GM19372 (cell line): ENCODE results near the gene APBA2.
A peak's percentile ranks its signal among the peaks of the same experiment; 100 is the strongest.
"Not testable (repeated sequence)": the region's sequence is repeated elsewhere in the genome, so short reads cannot be mapped to it uniquely, and the experiment has no call there.

ENCODE experiments used
- ATAC-seq: cut with Tn5 transposase; IDR thresholded peaks from one replicate; pipeline ENCODE4 v1.9.1; 2021; ENCODE audit warnings: mild to moderate bottlenecking, low read depth, moderate library complexity; ENCODE audit not compliant: unreplicated experiment

Gene APBA2

DNA sequence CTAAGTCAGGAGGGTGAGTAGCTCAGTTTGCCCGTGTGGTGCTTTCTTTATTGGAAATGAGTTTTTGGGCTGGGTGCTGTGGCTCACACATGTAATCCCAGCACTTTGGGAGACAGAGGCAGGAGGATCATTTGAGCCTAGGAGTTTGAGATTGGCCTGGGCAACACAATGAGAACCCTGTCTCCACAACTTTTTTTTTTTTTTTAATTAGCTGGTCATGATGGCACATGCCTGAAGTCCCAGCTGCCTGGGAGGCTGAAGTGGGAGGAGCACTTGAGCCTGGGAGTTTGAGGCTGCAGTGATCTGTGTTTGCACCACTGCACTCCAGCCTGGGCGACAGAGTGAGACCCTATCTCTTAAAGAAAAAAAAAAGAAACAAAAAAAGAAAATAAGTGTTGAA is 208.9 kb downstream of the APBA2 start:
- ATAC-seq, result no peak

DNA sequence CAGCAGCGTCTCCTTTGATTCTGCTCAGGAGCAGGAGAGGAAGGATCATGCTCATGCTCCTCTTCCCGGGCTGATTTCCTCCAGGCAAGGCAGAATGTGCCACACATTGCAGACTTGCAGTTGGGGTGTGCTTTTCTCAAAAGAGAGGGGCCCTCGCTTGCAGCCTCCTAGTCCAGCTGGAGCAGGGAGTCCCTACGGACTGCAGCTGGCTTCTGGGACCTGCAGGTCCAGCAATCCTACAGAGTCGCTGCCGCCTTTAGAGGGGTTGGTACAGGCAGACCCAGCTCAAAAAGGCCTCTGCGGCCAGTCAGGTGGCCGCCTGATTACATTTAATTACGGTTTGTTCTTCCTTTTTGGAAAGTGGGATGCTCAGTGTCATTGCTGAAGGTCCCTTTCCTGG is 210.0 kb downstream of the APBA2 start:
- ATAC-seq, result no peak

DNA sequence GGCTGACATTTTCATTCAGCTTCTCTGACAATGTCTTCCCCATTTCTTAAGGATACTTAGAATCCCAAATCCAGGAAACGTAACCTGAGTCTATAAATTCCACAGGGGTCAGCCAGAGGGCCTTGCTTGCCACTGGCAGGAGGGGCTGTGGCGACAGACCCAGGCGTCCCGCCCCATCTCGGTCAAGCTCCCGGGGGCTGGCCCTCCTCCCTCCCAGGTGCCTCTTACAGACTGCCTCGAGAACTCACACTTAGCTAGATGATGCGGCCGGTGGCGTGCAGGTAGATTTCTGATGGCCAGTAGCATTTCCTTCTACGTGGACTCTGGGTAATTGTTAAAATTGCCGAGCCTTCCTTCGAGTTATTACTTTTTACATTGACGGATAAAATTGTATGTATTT is 211.4 kb downstream of the APBA2 start:
- no peak for ATAC-seq

DNA sequence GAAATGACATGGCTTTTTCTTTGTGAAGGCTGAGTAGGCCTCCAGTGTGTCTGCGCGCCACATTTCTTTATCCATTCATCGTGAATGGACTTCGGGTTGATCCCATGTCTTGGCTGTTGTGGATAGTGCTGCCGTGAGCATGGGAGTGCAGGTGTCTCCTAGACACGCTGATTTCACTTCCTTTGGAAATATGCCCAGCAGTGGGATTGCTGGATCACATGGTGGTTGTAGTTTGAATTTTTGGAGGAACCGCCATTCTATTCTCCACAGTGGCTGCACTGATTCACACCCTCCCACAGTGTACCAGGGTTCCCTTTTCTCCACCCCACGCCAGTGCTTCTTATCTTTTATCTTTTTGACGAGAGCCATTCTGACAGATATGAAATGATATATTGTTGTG is 212.2 kb downstream of the APBA2 start:
- ATAC-seq, result no peak

- ATAC-seq, result no peak
Observed at GRCh38 chr15:29098652-29099051, 212.9 kb downstream of the APBA2 start.

DNA sequence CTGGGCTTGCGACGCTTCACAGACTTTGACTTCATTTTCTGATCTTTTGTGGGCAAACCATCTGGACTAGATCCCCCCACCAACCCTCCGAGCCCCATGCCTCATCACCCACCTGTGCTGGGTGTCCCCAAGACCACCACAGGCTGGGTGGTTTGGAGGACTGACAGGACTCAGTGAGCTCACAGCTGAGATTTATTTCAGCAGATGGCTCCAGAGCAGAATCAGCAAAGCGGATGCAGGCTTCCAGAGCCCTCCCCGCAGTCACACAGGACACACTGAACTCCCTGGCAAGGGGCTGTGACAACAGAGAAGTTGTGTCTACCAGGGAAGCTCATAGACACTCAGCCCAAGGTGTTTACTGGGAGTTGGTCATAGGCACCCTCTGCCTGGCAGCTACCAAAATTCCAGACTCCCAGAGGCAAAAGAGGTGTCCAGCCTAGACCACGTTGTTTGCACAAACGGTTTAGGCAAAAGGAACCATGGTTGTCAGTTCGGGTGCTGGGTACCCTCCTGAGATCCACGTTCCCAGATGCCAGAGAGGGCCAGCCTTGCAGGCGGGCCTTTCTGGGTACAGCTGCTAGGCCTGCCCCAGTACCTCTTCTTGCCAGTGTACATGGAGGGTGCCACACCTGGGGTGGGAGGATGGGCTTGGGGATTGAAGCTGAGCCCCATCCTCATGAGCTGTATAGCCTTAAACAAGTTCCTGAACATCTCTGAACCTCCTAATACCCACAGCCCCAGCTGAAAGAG is 213.5 kb downstream of the APBA2 start:
- ATAC-seq, result no peak

- no peak for ATAC-seq
Observed at GRCh38 chr15:29100486-29101000, 214.8 kb downstream of the APBA2 start.

- no peak for ATAC-seq
Observed at GRCh38 chr15:29101491-29101890, 215.7 kb downstream of the APBA2 start.

DNA sequence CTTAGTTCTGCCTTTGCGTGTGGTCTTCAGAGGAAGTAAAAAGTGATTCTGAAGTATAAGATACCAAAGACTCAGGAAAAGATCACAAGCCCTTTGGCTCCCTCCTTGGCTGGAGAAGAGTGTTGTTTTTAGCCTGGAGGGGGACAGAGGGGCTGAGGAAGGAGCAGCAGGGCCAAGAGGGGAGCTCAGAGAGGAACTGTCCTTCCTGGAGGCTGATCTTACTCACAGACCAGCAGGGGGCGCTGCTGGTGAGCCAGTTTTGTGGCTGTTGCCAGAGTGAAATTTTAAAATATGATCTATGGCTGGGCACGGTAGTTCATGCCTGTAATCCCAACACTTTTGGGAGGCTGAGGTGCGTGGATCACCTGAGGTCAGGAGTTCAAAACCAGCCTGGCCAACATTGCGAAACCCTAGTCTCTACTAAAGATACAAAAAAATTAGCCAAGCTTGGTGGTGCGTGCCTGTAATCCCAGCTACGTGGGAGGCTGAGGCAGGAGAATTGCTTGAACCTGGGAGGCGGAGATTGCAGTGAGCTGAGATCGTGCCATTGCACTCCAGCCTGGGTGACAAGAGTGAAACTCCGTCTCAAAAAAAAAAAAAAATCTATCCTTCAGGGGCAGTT is 216.5 kb downstream of the APBA2 start:
- not testable (repeated sequence) for ATAC-seq

DNA sequence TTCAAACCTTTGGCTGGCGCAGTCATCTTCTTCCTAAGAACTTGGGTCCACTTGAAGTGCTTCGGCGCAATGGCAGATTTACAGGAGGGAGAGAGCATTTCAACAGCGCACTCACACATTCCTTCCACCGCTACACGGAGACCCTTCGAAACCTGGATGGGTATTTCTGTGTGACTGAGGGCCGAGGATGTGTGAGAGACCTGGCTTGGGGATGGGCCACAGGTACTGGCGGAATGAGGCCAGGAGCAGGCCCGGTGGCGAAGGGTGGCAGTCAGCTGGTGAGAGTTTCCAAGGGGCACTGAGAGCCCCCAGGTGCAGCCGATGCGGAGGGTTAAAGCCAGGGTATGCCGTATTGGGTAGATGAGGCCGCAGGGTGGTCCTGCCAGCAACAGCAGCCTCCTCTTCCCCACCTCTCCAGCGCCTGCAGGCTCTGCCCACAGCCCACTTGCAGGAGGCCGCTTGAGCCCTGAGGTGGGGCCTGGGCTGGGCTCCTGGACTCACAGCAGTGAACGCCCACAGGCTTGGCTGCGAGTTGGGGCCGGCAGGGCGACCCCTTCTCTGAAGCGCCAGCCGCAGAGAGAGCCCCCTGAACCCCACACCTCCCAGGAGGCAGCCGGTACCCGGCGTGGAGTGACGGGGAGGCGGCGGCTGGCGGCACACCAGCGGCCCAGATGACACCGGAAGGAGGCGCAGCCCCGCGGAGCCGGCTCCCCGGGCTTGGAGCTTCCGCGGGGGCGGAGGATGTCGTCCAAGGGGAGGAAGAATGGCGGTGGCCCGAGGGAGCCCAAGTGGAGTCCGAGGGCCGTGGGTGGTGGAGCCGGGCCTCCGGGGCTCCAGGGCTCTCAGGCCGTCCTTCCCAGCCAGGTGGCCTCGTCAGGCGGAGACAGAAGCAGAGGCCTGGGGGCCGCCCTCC is 217.4 kb downstream of the APBA2 start:
- ATAC-seq, result peak; percentile 25

GRCh38 chr15:29103824-29104565 is 218.2 kb downstream of the APBA2 start:
- ATAC-seq, result peak; percentile 74

GRCh38 chr15:29104566-29104880 is 218.7 kb downstream of the APBA2 start:
- no peak for ATAC-seq

- no peak for ATAC-seq
Observed at GRCh38 chr15:29105151-29105854, 219.5 kb downstream of the APBA2 start.

DNA sequence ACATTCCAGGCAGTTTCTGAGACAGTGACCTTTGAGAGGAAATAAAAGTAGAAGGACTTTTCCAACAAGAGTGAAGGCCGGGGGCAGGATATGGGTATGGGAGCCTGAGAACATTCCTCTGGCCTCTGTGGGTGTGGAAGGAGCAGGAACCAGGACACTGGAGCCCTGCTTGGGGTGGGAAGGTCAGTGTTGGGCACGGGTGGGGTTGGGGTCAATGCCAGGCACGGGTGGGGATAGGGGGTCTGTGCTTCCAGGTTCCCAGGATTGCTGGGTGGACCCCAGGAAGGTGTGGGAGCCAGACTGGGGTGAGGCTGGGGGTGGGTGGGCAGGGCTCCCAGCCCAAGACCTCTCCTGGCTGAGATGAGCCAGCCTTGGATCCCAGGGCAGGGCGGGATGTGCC is 220.3 kb downstream of the APBA2 start:
- no peak for ATAC-seq

- ATAC-seq, result no peak
Observed at GRCh38 chr15:29106551-29107290, 220.9 kb downstream of the APBA2 start.

- ATAC-seq, result no peak
Observed at GRCh38 chr15:29107291-29107890, 221.6 kb downstream of the APBA2 start.

GRCh38 chr15:29107971-29108645 is 222.3 kb downstream of the APBA2 start:
- no peak for ATAC-seq

- ATAC-seq, result no peak
Observed at GRCh38 chr15:29109762-29110161, 224.0 kb downstream of the APBA2 start.
